T-helper 17 cell (primary cell): ENCODE results near the gene ANKRD36. TPM values are rescaled to one million over a fixed set of nuclear protein-coding genes. Genes with fewer than 3 reads are reported as not detected.
"Not testable (repeated sequence)": the region's sequence is repeated elsewhere in the genome, so short reads cannot be mapped to it uniquely, and the experiment has no call there.

Source experiments
- ATAC-seq: fragments of 150-1000 bp; cut with Tn5 transposase; 2 replicates; pipeline ENCODE4 v1.10.0; 2021; ENCODE audit warnings: mild to moderate bottlenecking, moderate library complexity
- DNase-seq, 3 donors: peaks; one replicate each; pipeline versions ENCODE4 v3.0.0 to v3.0.0-alpha.2; 2020 to 2021
- H3K9me3 ChIP-seq: one replicate; pipeline ENCODE4 v1.7.0; 2013; ENCODE audit warnings: low read length, mild to moderate bottlenecking; ENCODE audit not compliant: control insufficient read depth, poor library complexity, severe bottlenecking
- H3K27ac Mint-ChIP-seq: one replicate; pipeline ENCODE4 v1.8.0; 2022; ENCODE audit warnings: mild to moderate bottlenecking, moderate library complexity, mixed read lengths
- H3K27me3 Mint-ChIP-seq: one replicate; pipeline ENCODE4 v1.8.0; 2022; ENCODE audit warnings: mixed read lengths
- H3K36me3 Mint-ChIP-seq: one replicate; pipeline ENCODE4 v1.8.0; 2022; ENCODE audit warnings: low read depth, mixed read lengths
- H3K4me1 Mint-ChIP-seq: one replicate; pipeline ENCODE4 v1.8.0; 2022; ENCODE audit warnings: mild to moderate bottlenecking, mixed read lengths
- H3K4me3 Mint-ChIP-seq: one replicate; pipeline ENCODE4 v1.8.0; 2022; ENCODE audit warnings: mild to moderate bottlenecking, moderate library complexity, mixed read lengths
- total RNA-seq, 4 donors: library from RNA in 2 of 4; stranded (reverse) in 2 of 4; gene quantifications; one replicate each; pipeline ENCODE4 v1.2.3 and lab custom pipeline; 2022 to 2026

The ANKRD36 gene
- total RNA-seq (10 to 100 TPM; 65.5 to 70.1 TPM), total RNA-seq (lab: John Stamatoyannopoulos, UW) (188 to 205 reads per million in 2 donors)

DNA sequence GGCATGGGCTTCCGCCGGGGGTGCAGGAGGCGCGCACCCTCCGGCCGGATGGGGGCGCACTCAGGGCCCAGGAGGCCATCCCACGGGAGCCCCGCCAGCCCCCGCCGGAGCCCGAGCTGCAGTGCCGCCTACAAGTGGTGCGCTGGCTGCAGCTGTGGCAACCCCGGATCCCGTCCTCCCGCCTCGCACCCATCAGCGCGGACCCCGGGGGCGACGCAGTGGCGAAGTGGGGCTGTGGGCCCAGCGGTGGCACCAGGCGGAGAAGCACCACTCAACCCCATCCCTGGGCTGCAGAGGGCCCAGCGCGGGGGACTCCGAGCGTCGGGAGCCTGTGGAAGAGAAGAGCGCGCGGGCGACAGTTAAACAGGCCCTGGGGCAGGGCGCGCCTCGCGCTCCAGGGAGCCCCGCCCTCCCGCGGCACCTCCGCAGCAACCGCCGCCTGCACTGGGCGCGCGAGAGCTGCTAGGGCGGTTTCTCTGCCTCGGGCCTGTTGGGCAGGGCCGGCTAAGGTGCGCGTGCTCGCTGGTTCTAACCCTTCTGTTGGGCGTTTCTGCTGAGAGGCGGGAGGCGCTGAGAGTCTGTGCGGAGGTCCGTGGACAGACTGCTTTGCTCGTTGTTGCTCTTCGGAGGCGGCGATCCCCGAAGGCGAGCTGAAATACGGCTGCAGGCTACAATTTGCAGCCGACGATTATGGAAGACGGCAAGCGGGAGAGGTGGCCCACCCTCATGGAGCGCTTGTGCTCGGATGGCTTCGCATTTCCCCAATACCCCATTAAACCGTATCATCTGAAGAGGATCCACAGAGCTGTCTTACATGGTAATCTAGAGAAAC, at the start of gene ANKRD36:
Gene ANKRD36 (plus strand): TSS at position 104 of the 832 bp plus-strand sequence. CDS start 587 bp downstream, at position 691.
- Mint-ChIP-seq H3K27me3 (peaks cover 13% of the 10 kb centered on the region), H3K4me3 (peak within 1 kb of the TSS; percentile 98), H3K27ac (peak within 1 kb of the TSS; percentile 96)
- ATAC-seq (peak; percentile 91), DNase-seq (peak; percentile 77 to 79 (median 78))
- not testable (repeated sequence) for H3K36me3 Mint-ChIP-seq, H3K9me3 ChIP-seq, H3K4me1 Mint-ChIP-seq

DNA sequence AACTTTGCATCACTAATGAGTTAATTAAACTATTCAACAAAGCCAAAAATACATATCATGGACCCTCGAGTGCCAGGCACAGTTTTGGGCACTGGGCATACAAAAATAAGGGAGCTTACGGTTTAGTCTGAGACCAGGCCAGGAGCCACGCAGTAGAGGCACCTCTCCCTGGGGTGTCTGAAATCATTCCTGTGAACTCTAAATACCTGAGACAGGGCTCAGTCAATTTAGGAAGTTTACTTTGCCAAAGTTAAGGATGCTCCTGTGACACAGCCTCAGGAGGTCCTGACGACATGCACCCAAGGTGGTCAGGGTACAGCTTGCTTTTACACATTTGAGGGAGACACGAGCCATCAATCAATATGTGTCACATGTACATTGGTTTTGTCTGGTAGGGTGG, 46.9 kb upstream of the ANKRD36 start:
- H3K36me3 Mint-ChIP-seq, ATAC-seq, H3K27ac Mint-ChIP-seq, DNase-seq, H3K4me1 Mint-ChIP-seq, H3K9me3 ChIP-seq, H3K4me3 Mint-ChIP-seq: not testable (repeated sequence)
- H3K27me3 Mint-ChIP-seq: peaks cover 30% of the 10 kb centered on the region

DNA sequence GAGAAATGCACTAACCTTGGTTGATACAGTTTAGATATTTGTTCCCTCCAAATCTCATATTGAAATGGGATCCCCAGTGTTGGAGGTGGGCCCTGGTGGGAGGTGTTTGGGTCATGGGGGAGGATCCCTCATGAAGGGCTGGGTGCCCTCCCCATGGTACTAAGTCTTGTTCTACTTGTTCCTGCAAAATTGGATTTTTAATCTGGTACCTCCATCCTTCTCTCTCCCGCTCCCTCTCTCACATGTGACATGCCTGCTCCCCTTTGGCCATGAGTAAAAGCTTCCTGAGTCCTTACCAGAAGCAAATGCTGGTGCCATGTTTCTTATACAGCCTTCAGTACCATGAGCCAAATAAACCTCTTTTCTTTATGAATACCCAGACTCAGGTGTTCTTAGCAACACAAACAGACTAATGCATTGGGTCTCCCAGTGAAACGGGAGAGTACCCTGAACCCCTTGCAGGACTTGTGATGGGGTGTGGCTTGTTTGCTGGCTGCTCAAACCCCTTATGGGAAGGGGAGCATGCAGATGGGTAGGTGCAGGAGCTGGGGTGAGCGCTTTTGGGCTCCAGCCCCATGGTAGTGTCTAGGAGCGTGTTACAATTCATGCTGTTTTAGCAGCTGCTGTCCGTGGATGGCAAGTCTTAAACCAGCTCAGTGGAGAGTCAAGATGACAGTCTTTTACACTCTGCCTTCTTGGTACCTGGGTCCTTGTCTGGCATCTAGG, 45.5 kb upstream of the ANKRD36 start:
- ATAC-seq (no peak), DNase-seq (no peak)
- Mint-ChIP-seq H3K27me3 (peaks cover 30% of the 10 kb centered on the region), H3K27ac (no peak overlapping the region), H3K4me1 (no peaks in the 10 kb centered on the region), H3K4me3 (no peak overlapping the region), H3K36me3 (peaks cover 3% of the 10 kb centered on the region)
- H3K9me3 ChIP-seq: no peaks in the 10 kb centered on the region

DNA sequence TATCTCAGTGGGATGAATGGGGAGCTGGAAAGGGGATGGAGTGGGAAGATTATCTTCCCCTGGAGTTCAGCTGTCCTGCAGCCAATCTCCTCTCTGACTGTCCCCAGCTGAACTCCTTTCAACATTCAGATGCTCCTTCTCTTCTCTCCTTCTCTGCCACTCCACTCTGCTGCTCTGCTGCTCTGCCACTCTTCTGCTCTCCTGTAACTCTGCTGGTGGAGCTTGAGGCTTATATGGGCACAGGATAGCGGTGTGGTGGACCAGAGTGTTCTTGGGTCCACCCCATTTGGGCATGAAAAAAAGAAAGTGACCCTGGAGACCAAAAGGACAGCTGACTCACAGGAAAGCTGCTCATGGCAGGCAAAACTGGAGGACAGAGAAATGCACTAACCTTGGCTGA, 44.9 kb upstream of the ANKRD36 start:
- no peak overlapping the region for H3K4me3 Mint-ChIP-seq
- no peaks in the 10 kb centered on the region for H3K4me1 Mint-ChIP-seq
- H3K9me3 ChIP-seq: no peaks in the 10 kb centered on the region
- peaks cover 25% of the 10 kb centered on the region for H3K27me3 Mint-ChIP-seq
- no peaks in the 10 kb centered on the region for H3K36me3 Mint-ChIP-seq
- H3K27ac Mint-ChIP-seq: no peak overlapping the region
- no peak for ATAC-seq
- DNase-seq: no peak

DNA sequence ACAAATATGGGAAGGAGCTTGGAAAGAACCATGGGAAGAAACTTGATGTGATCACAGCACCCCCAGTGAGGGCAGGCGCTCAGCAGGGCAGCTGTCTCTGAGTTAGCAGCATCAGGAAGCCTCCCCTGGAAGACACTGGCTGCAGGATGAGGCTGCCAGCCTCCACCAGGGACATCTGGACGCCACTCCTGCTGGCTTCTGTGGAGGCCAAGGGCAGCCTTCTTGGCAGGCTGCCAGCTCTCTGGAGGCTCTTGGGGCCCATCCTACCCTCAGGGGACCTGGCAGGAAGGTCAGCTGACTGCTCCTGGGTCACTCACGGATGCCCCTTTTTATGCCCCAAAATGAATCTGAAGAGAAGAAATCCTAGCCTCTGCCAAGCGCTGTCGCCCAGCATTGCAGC, 44.2 kb upstream of the ANKRD36 start:
- H3K36me3 Mint-ChIP-seq, H3K27ac Mint-ChIP-seq, H3K4me3 Mint-ChIP-seq, DNase-seq, ATAC-seq, H3K9me3 ChIP-seq, H3K4me1 Mint-ChIP-seq: not testable (repeated sequence)
- H3K27me3 Mint-ChIP-seq: peaks cover 25% of the 10 kb centered on the region

DNA sequence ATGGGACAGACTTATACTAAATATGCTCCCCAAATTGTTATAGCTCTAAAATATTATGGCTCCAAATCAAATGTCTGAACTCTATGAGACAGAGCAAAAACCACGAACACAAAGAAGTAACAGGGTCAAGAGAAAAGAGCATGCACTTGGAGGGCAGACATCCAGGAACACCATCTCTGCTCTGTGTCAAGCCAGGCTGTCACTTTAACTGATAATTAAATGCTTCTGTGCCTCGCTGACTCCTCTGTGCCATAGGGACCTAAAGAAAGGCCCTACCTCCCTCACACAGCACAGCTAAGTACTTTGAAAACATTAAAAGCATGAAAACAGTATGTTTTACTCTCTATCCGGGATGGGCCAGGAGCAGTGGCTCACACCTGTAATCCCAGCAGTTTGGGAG, 42.0 kb upstream of the ANKRD36 start:
- not testable (repeated sequence) for H3K9me3 ChIP-seq, ATAC-seq, H3K27ac Mint-ChIP-seq, H3K4me1 Mint-ChIP-seq, H3K4me3 Mint-ChIP-seq, H3K36me3 Mint-ChIP-seq, DNase-seq
- H3K27me3 Mint-ChIP-seq: peaks cover 15% of the 10 kb centered on the region

DNA sequence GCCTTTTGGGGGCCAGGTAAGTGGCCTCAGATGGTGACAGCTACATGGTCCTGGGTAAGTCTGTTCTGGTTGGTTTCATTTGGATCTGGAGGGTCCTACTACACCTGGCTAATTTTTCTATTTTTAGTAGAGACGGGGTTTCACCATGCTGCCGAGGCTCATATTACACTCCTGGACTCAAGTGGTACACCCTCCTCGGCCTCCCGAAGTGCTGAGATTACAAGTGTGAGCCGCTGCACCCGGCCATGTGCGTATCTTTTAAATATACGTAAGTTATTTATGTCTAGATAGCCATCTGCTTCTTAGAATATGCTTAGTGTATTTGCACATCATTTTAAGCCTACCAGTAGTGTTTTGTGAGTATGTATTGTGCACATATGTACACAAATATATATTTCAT, 35.7 kb upstream of the ANKRD36 start:
- DNase-seq, H3K27me3 Mint-ChIP-seq, H3K9me3 ChIP-seq, H3K4me3 Mint-ChIP-seq, H3K27ac Mint-ChIP-seq, ATAC-seq, H3K4me1 Mint-ChIP-seq, H3K36me3 Mint-ChIP-seq: not testable (repeated sequence)

DNA sequence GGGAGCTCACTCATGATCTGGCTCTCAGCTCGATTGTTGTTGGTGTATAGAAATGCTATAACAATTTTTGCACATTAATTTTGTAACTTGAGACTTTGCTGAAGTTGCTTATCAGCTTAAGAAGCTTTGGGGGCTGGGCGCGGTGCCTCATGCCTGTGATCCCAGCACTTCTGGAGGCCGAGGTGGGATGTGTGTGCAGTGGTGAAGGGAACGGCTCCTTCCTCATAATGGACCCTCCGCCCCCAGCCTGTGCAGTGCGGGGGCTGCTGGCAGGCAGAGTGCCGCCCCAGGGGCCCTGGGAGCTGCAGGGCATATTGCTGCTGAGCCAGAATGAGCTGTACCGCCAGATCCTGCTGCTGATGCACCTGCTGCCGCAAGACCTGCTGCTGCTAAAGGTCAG, 32.1 kb upstream of the ANKRD36 start:
- H3K36me3 Mint-ChIP-seq, H3K27ac Mint-ChIP-seq, H3K9me3 ChIP-seq, H3K27me3 Mint-ChIP-seq, H3K4me1 Mint-ChIP-seq, DNase-seq, ATAC-seq, H3K4me3 Mint-ChIP-seq: not testable (repeated sequence)

DNA sequence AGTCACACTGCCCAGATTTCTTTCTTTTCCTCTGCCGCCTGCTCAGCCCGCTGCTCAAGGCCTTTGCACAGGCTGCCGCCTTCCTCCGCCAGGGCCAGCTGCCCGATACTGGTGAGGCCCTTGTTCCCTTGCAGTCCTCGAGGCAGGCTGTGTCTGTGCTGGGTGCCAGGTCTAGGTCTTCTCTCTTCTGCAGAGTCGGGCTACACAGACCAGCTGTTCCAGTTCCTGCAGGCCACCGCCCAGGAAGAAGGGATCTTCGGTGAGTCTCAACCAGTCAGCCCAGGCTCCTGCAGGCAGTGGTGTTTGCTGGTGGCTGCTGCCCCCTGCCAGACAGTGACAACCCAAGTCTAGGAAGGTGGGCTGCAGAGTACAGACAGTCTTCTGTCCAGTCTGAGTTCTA, 30.7 kb upstream of the ANKRD36 start:
- not testable (repeated sequence) for H3K4me1 Mint-ChIP-seq, H3K4me3 Mint-ChIP-seq, H3K36me3 Mint-ChIP-seq, ATAC-seq, H3K27me3 Mint-ChIP-seq, H3K9me3 ChIP-seq, DNase-seq
- H3K27ac Mint-ChIP-seq: peak overlapping the region; percentile 54

DNA sequence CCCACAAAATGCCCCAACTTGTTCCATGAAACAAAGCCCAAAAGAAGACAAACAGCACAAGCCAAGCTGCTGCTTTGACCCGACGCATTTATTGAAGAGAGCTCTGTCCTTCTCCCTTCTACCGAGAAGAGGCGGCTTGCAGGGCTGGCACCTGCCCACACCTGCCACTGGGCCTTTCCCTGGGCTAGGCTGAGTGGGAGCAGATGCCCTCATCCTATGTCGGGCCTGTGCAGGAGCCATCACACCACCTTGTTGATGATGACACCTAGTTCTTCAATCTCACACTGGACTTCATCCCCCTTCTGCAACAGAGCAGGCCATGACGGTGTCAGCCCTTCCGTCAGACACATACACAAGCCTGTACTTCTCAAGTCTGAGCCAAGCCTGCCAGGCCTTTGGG, 29.4 kb upstream of the ANKRD36 start:
- not testable (repeated sequence) for ATAC-seq, H3K36me3 Mint-ChIP-seq, H3K4me1 Mint-ChIP-seq, H3K4me3 Mint-ChIP-seq, H3K27ac Mint-ChIP-seq, DNase-seq, H3K9me3 ChIP-seq, H3K27me3 Mint-ChIP-seq

DNA sequence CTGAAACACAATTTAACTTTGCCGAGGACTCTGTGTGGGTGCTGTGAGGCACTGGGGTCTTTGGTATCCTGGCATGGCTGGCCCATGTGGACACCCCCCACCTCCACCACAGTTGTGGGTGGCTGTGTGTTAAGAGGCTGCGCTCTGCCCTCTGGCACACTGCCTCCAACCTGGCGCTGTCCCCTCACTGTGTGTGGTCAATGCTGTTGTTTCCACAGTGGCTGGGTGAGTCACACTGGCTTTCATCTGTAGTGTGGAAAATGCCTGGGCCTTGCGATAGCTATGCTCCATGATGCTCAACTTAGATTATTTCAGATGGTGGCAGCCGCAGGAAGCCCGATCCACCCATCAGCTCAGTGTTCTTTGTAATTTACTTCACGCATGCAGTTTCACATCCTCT, 27.9 kb upstream of the ANKRD36 start:
- not testable (repeated sequence) for H3K36me3 Mint-ChIP-seq, H3K27ac Mint-ChIP-seq, ATAC-seq, H3K9me3 ChIP-seq, H3K4me1 Mint-ChIP-seq, H3K27me3 Mint-ChIP-seq, H3K4me3 Mint-ChIP-seq, DNase-seq

DNA sequence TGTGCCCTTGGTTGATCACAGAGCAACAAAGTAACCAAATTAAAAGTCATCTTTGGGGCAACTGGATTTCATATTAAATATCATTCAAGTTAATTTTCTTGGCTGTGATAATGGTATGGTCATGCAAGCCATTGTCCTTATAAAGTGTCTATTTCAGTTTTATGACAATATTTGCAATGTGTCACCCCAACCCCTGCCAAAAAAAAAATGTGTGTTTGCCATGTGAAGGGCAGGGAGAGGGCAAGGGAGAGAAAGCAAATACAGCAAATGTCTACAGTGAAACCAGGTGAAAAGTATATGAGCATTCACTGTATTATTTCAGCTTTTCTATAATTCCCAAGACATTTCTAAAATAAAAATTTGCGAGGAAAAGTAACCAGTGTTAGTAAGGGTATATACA, 24.2 kb upstream of the ANKRD36 start:
- not testable (repeated sequence) for H3K27me3 Mint-ChIP-seq, H3K36me3 Mint-ChIP-seq, H3K4me3 Mint-ChIP-seq, H3K27ac Mint-ChIP-seq, DNase-seq, ATAC-seq, H3K4me1 Mint-ChIP-seq, H3K9me3 ChIP-seq

DNA sequence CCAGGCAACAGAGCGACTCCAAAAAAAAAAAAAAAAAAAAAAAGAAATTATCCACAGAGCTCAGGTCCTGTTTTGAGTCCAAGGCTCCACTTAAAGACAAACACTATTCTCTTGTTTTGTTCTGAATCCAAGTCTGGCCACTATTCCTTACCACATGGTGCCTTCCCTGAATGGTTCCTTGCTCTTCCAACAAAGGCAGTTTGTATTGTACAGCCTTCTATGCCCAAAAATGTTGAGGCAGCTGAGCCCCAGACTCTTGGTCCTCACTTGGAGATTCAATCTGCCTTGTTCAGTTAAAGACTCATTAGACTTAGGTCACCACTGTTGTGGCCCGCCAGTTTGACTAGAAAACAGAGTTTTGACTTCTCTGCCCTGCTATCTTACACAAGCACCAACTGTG, 20.0 kb upstream of the ANKRD36 start:
- DNase-seq, ATAC-seq, H3K27me3 Mint-ChIP-seq, H3K9me3 ChIP-seq, H3K36me3 Mint-ChIP-seq, H3K4me1 Mint-ChIP-seq, H3K4me3 Mint-ChIP-seq, H3K27ac Mint-ChIP-seq: not testable (repeated sequence)
